Esophagus squamous epithelium (tissue), 5 donors: Measurements from ENCODE around the gene ADCYAP1R1. TPM values are rescaled to one million over a fixed set of nuclear protein-coding genes. Genes with fewer than 3 reads are reported as not detected.

Source experiments
- DNase-seq: peaks from one replicate; lab custom pipeline; 2025; lab: John Stamatoyannopoulos, UW
- H3K27ac ChIP-seq, 4 donors: fragments of 200-600 bp; sonication (generic); one replicate each; pipeline ENCODE4 v1.5.1; 2016 to 2019; ENCODE audit warnings: mild to moderate bottlenecking in 1 of 4
- H3K27me3 ChIP-seq, 4 donors: fragments of 200-600 bp; sonication (generic); 1 replicate in 3 of 4; 2 replicates in 1 of 4; pipeline versions ENCODE4 v1.5.1 to v1.6.0; 2017 to 2021; ENCODE audit warnings: antibody characterized with exemption in 1 of 4
- H3K36me3 ChIP-seq, 3 donors: fragments of 200-600 bp; sonication (generic); one replicate each; pipeline ENCODE4 v1.5.1; 2016 to 2019
- H3K4me1 ChIP-seq, 3 donors: fragments of 200-600 bp; sonication (generic); one replicate each; pipeline ENCODE4 v1.5.1; 2017 to 2019
- H3K4me3 ChIP-seq, 4 donors: fragments of 200-600 bp; sonication (generic); 1 replicate in 3 of 4; 2 replicates in 1 of 4; pipeline ENCODE4 v1.5.1; 2016 to 2019; ENCODE audit warnings: mild to moderate bottlenecking in 2 of 4, moderate library complexity in 1 of 4
- H3K9me3 ChIP-seq, 3 donors: fragments of 200-600 bp; sonication (generic); one replicate each; pipeline ENCODE4 v1.5.1; 2016 to 2019
- POLR2A ChIP-seq, 4 donors: fragments of 450-650 bp; IDR thresholded peaks; one replicate each; pipeline ENCODE4 v1.6.1; 2017; ENCODE audit warnings: antibody characterized with exemption in 4 of 4, mild to moderate bottlenecking in 4 of 4, moderate library complexity in 3 of 4
- WGBS, 2 donors: methylation state at CpG; one replicate each; pipeline ENCODE4 v1.1.5; 2018; 5-methylcytosine and 5-hydroxymethylcytosine counted together
- intact Hi-C: fragments of 100-400 bp; cut with DNase I; formaldehyde crosslinking; loops from one replicate; pipeline ENCODE4 v1.15.0; 2022
- total RNA-seq, 4 donors: library from RNA; depleted of rRNA; stranded (reverse); fragments of >200 nt; gene quantifications; one replicate each; pipeline ENCODE4 v1.1.0, GENCODE V29; 2016
- TF ChIP-seq, protein P1 (sequence below), 6 experiments: fragments of 450-650 bp in 4 of 6; fragments of 200-600 bp in 2 of 6; sonication (generic) in 2 of 6; IDR thresholded peaks; one replicate each; pipeline ENCODE4 v1.5.1; 2016 to 2019; ENCODE audit warnings: antibody characterized with exemption in 6 of 6, mild to moderate bottlenecking in 4 of 6, moderate library complexity in 4 of 6
- donor health status: DM: yes; HTN: yes; CAD: no.

The ADCYAP1R1 gene
- total RNA-seq, 4 donors from 2014 or later, result 0.15 to 10.5 (median 0.20) TPM

DNA sequence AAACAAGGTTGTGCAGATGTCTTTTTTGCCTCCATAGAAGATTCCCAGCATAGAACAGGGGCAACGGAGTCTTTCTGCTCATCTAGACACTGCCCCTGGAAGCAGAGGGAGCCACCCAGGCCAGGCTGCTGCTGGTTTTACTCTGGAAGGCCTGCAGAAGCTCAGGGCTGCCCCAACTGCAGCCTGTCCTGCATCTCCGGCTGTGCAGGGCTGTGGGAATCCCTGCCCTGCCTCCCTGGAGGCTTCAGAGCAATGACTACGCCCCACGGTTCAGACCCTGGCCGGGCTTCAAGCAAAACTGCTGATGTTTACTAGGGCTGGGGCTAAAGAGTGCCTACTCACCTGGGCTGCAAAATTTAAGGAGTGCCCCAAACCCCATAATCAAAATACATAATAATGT lies 44.5 kb upstream of the ADCYAP1R1 start:
- intact Hi-C loops, result no loop called here
- H3K27ac ChIP-seq, result no peak overlapping the region
- H3K27me3 ChIP-seq, result peaks cover 0 to 16% (median 0%) of the 10 kb centered on the region in 4 donors
- 29 to 39% methylated on average over 1 to 2 of the region's 5 CpGs for WGBS, 2 donors
- TF ChIP-seq POLR2A (IDR thresholded peaks at IDR 0.05), result no peak
- TF ChIP-seq, protein P1, sequence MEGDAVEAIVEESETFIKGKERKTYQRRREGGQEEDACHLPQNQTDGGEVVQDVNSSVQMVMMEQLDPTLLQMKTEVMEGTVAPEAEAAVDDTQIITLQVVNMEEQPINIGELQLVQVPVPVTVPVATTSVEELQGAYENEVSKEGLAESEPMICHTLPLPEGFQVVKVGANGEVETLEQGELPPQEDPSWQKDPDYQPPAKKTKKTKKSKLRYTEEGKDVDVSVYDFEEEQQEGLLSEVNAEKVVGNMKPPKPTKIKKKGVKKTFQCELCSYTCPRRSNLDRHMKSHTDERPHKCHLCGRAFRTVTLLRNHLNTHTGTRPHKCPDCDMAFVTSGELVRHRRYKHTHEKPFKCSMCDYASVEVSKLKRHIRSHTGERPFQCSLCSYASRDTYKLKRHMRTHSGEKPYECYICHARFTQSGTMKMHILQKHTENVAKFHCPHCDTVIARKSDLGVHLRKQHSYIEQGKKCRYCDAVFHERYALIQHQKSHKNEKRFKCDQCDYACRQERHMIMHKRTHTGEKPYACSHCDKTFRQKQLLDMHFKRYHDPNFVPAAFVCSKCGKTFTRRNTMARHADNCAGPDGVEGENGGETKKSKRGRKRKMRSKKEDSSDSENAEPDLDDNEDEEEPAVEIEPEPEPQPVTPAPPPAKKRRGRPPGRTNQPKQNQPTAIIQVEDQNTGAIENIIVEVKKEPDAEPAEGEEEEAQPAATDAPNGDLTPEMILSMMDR (IDR thresholded peaks at IDR 0.05), result no peak
- no peak for DNase-seq
- no peak overlapping the region for H3K4me3 ChIP-seq
- peaks cover 0 to 5% (median 0%) of the 10 kb centered on the region in 3 donors for H3K9me3 ChIP-seq
- no peaks in the 10 kb centered on the region for H3K36me3 ChIP-seq
- no peaks in the 10 kb centered on the region for H3K4me1 ChIP-seq

GRCh38 chr7:31014826-31015225 lies 37.3 kb upstream of the ADCYAP1R1 start:
- no peaks in the 10 kb centered on the region for H3K36me3 ChIP-seq
- no peak overlapping the region for H3K4me3 ChIP-seq
- no peak overlapping the region for H3K27ac ChIP-seq
- intact Hi-C loops, result no loop called here
- WGBS, 2 donors, result 64 to 80% methylated on average over 1 to 2 of the region's 3 CpGs
- H3K4me1 ChIP-seq, result no peaks in the 10 kb centered on the region
- peaks cover 0 to 11% (median 0%) of the 10 kb centered on the region in 4 donors for H3K27me3 ChIP-seq
- no peaks in the 10 kb centered on the region for H3K9me3 ChIP-seq
- no peak for DNase-seq
- TF ChIP-seq, protein P1 (IDR thresholded peaks at IDR 0.05), result no peak
- no peak for TF ChIP-seq POLR2A (IDR thresholded peaks at IDR 0.05)

- no peak for TF ChIP-seq POLR2A (IDR thresholded peaks at IDR 0.05)
- TF ChIP-seq, protein P1 (IDR thresholded peaks at IDR 0.05), result no peak
- peaks cover 0 to 11% (median 0%) of the 10 kb centered on the region in 4 donors for H3K27me3 ChIP-seq
- WGBS, 2 donors, result 75 to 86% methylated on average over 4 to 7 of the region's 7 CpGs
- intact Hi-C loops, result no loop called here
- H3K4me1 ChIP-seq, result no peaks in the 10 kb centered on the region
- H3K9me3 ChIP-seq, result no peaks in the 10 kb centered on the region
- no peaks in the 10 kb centered on the region for H3K36me3 ChIP-seq
- no peak overlapping the region for H3K27ac ChIP-seq
- no peak overlapping the region for H3K4me3 ChIP-seq
- DNase-seq, result no peak
Observed at GRCh38 chr7:31017032-31017675, 35.0 kb upstream of the ADCYAP1R1 start.

GRCh38 chr7:31017721-31018120 lies 34.4 kb upstream of the ADCYAP1R1 start:
- intact Hi-C loops, result no loop called here
- TF ChIP-seq POLR2A (IDR thresholded peaks at IDR 0.05), result no peak
- TF ChIP-seq, protein P1 (IDR thresholded peaks at IDR 0.05), result no peak
- Histone ChIP-seq H3K27ac (no peak overlapping the region), H3K27me3 (peaks cover 0 to 11% (median 0%) of the 10 kb centered on the region in 4 donors), H3K4me3 (no peak overlapping the region), H3K9me3 (no peaks in the 10 kb centered on the region), H3K36me3 (no peaks in the 10 kb centered on the region), H3K4me1 (no peaks in the 10 kb centered on the region)
- WGBS, 2 donors, result 63 to 87% methylated on average over 2 to 5 of the region's 5 CpGs
- no peak for DNase-seq

GRCh38 chr7:31019509-31019908 lies 32.6 kb upstream of the ADCYAP1R1 start:
- no CpG with 5 or more reads among the region's 1 CpG for WGBS, 2 donors
- Histone ChIP-seq H3K4me3 (no peak overlapping the region), H3K4me1 (no peaks in the 10 kb centered on the region), H3K27ac (no peak overlapping the region), H3K9me3 (no peaks in the 10 kb centered on the region), H3K27me3 (peaks cover 0 to 3% (median 0%) of the 10 kb centered on the region in 4 donors), H3K36me3 (no peaks in the 10 kb centered on the region)
- TF ChIP-seq, protein P1 (IDR thresholded peaks at IDR 0.05), result no peak
- no peak for TF ChIP-seq POLR2A (IDR thresholded peaks at IDR 0.05)
- intact Hi-C loops, result no loop called here
- no peak for DNase-seq
